GM19023 (cell line): ENCODE results near the gene TRIM15.

Experiments
- ATAC-seq: cut with Tn5 transposase; IDR thresholded peaks from one replicate; pipeline ENCODE4 v1.9.1; 2021; ENCODE audit warnings: mild to moderate bottlenecking, moderate library complexity; ENCODE audit not compliant: unreplicated experiment

Gene TRIM15

GRCh38 chr6:30194797-30195690 is 31.7 kb downstream of the TRIM15 start:
- ATAC-seq, result no peak

DNA sequence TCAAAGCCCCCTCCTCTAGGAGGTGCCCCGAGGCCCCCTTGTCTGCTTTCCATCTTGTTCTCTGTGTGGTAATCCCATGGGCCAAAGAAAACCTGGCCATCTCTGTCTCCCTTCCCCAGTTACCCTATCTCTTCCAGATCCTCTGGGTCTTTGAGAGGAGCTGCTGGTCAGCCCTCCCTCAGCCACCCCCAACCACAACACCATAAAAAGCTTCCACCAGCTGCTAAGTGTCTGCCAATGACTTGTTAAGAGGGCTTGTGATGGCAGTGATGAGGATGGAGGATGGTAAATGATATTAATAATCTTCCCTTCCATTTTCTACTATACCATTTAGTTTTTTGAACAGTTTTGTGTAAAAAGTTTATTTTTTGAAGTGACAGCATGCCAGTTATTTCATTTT is 32.6 kb downstream of the TRIM15 start:
- ATAC-seq, result no peak

- ATAC-seq, result no peak
These were observed 33.0 kb downstream of the TRIM15 start for GRCh38 chr6:30196376-30196775.

GRCh38 chr6:30198166-30199084 is 35.1 kb downstream of the TRIM15 start:
- no peak for ATAC-seq

- ATAC-seq, result peak; percentile 69
These were observed 37.4 kb downstream of the TRIM15 start for GRCh38 chr6:30200551-30201281.

- no peak for ATAC-seq
These were observed 39.0 kb downstream of the TRIM15 start for GRCh38 chr6:30202366-30202765.

DNA sequence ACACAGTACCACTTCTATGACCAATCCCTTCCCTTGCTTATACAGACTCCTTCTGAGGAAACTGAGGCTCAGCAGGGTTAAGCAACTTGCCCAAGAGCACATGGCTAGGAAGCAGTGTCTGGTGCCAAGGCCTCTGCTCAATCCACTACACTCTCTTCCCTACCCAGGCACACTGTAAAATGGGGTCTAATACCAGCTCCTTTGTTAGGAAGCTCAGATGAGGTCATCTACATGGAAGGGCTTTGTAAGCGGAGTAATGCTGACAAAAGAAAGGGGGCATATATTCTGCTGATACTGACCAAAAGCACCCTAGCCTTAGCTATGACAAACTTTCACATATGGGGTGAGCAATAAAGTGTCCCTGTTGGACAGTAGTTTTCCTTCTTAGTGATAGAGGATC is 40.8 kb downstream of the TRIM15 start:
- ATAC-seq, result no peak

DNA sequence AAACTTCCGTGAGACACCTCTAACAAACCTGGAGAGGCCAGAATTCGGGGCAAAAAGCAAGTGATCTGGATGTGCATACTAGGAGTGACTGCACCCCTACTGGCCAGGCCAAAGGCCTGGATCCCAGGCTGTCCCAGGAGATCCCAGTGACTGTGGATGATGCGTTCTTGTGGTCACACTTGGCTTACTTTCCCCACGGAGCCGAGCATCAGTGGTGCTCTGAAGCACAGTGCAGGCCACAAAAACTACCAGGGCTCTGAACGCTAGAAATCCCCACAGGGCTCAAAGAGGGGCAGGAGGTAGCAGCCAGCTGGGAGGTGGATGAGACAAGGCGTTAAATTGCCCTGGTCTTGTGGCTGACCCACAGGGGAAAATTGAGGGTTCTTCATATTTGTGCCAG is 42.8 kb downstream of the TRIM15 start:
- ATAC-seq, result no peak

DNA sequence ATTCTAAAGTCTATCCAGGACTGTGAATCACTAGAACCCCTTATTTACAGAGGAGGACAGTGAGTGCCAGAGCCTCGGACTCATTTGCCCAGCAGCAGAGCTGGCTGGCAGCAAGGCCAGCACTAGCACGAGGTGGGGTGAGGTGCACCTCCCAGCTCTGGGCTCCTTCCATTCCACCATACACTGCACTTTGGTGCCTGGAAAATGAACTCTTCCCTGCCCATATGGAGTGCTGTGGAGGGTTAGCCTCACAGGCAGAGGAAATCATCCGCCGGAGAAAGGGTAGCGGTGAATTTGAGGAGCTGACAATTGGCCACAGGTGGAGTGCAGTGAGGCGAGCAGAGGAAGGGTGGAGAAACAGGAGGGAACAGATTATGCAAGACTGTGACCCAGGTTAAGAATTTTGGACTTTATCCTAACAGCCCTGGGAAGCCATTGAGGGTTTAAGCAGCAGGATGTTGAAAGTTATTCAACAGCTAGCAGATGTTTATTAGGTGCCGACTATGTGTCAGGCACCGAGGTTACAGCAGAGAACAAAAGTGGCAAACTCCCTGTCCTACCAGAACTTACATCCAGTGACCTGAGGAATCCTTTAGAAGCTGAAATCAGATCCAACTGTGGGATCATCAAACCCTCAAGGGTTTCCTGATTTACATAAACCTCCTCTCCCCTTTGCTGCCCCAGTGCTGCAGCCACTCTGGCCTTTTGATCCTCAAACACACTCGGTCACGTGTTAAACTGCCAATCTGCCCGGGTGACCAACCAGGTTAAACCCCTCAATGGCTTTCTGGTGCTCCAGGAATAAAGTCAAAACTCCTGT is 43.7 kb downstream of the TRIM15 start:
- no peak for ATAC-seq

GRCh38 chr6:30207619-30208295 is 44.4 kb downstream of the TRIM15 start:
- no peak for ATAC-seq

- ATAC-seq, result no peak
These were observed 48.0 kb downstream of the TRIM15 start for GRCh38 chr6:30211306-30211705.

GRCh38 chr6:30211899-30212298 is 48.6 kb downstream of the TRIM15 start:
- ATAC-seq, result no peak

- peak; percentile 85 for ATAC-seq
These were observed 49.7 kb downstream of the TRIM15 start, which contains the start of gene TRIM26 for GRCh38 chr6:30212865-30213666. TSS of gene TRIM26 (minus strand) at chr6:30213406. CDS start at chr6:30199103, 14,303 bp downstream.

DNA sequence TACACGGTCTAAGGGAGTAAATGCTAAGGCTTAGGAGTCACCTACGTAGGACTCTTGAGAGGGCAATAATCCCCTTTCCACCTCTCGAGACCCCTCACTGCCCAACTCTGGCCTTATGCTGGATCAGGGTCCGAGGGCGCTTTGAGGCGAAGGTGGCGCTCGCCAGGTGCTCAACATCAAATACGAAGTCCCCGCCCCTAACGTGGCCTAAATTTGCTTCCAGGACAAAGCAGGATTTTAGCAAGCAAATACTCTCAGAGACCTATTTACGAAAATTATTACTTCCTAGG is 50.3 kb downstream of the TRIM15 start:
- no peak for ATAC-seq

DNA sequence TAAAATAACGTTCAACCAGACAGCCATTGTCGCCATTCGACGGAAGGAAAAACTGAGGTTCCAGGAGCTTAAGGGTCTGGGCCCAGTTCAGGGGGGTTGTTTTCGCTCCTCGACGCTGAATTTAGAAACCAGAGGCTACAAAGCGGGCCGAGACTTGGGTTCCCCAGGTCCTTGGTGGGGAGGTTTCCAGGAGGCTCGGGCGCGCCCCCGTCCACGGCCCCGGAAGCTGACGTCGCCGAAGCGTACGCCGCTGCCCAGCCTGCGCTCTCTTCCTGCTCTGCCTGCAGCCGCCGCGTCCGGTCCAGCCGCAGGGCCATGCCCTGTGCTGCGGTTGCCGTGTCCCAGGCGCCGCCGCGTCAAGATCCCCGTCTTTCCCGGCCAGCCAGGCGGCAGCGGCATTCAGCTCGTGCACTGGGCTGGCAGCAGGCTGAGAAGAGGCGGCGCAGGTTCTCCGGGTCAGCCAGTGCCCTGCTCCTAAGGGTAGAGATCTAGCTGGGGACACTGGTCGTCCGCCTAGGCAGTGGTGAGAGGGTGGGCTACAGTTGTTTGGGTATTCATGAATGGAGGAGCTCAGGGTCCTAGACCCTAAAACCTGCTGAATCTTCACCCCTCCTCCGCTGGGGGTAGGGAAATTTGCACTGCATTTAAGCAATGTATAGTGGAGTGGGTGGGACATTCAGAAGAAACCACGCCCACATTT is 50.8 kb downstream of the TRIM15 start:
- ATAC-seq, result peak; percentile 59

GRCh38 chr6:30214657-30214982 is 51.3 kb downstream of the TRIM15 start:
- ATAC-seq, result no peak

DNA sequence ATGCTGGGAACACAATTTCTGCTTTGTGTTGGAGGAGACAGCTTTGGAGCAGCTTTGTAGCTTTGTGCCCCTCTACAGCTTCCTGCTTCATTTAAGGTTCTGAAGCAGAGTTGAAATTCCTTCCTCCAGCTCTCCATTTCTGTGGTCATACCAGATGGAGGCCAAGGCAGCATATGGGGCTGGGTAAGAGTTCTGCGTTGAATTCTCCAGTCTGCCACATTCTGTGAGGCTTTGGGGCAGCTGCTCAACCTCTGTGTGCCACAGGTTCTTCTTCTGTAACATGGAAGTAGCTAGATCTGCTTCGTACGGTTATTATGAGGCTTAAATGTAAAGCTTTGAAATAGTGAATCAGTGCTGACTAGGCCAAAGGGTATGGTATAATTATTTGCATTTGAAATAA is 52.8 kb downstream of the TRIM15 start:
- no peak for ATAC-seq

DNA sequence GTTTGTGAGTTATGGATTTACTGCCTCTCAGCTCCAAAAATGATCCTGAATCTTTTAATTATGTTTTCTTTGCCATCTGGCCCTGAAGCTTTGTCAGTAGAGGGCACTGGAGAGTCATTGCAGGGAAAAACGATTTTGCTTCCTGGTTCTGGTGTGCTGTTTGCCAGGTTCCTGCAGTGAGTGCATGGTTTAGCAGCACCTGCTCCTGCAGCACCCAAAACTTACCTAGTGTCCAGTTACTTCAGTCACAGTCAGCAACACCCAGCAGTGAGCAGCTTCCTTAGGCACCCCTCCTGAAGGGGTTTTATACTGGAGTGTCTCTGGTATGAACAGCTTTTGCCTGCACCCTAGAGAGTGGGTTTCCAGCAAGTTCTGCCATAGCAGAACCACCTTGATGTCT is 55.9 kb downstream of the TRIM15 start:
- ATAC-seq, result no peak
